Measurements from ENCODE around the gene USP40.

Gene USP40

GRCh38 chr2:233477548-233478433 is 88.8 kb downstream of the USP40 start:
- DNase-seq, result no peak
- Histone ChIP-seq H3K36me3 (ENCODE audit: control insufficient read depth, insufficient read depth, low read length) (peaks cover 8% of the 10 kb centered on the region), H3K27ac (ENCODE audit: insufficient read depth, low read length, poor library complexity, severe bottlenecking) (no peak overlapping the region), H3K9me3 (ENCODE audit: control insufficient read depth, low read length) (no peaks in the 10 kb centered on the region), H3K4me1 (ENCODE audit: control insufficient read depth, insufficient read depth, low read length, poor library complexity, severe bottlenecking) (no peaks in the 10 kb centered on the region), H3K27me3 (replicated peaks; ENCODE audit: control insufficient read depth, insufficient read depth, low read length, poor library complexity, severe bottlenecking) (no peaks in the 10 kb centered on the region), H3K4me3 (ENCODE audit: insufficient read depth, low read depth, low read length, poor library complexity, severe bottlenecking) (no peak overlapping the region)

DNA sequence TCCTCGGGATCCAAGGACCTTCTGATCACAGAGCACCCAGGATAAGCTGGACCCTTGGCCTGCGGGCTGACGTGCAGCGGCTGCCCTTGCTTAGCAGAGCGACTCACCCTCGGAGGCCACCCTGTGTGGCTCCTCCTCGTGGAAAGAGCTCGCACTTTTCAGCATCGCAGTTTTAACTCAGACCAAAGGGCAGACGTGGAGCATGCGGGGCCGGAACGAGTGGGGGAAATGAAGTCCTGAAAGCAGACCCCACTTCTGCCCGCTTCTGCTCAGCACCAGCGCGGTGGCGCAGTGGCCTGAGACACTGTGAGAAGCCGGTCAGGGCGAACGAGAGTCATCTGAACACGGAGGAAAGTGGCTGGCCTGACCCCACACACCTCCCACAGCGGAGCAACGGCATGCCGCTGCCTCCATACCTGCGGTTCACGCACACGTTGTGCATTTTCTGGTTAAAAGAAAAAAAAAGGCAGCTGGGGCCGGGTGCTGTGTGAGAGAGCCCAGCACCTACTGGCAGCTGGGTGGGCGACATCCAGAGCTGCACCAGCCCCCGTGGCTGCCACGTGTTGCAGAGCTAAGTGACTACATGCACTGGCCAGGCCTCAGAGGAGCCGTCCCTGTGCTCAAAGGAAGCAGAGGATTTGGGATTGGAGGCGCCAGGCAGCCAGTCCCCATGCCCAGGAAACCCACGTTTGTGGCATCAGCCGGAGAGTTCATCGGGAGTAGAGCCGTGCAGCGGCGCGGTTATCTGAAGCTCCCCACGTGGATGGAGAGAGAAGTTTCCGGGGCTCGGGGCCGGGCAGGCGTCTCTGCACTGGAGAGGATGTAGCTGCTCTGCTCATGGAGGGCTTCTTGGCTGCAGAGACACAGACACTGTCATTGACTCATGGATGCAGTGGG is 89.7 kb downstream of the USP40 start:
- no peak overlapping the region for H3K27ac ChIP-seq (ENCODE audit: insufficient read depth, low read length, poor library complexity, severe bottlenecking)
- H3K4me1 ChIP-seq (ENCODE audit: control insufficient read depth, insufficient read depth, low read length, poor library complexity, severe bottlenecking), result no peaks in the 10 kb centered on the region
- peaks cover 8% of the 10 kb centered on the region for H3K36me3 ChIP-seq (ENCODE audit: control insufficient read depth, insufficient read depth, low read length)
- no peak for DNase-seq
- no peaks in the 10 kb centered on the region for H3K27me3 ChIP-seq (replicated peaks; ENCODE audit: control insufficient read depth, insufficient read depth, low read length, poor library complexity, severe bottlenecking)
- H3K9me3 ChIP-seq (ENCODE audit: control insufficient read depth, low read length), result no peaks in the 10 kb centered on the region
- H3K4me3 ChIP-seq (ENCODE audit: insufficient read depth, low read depth, low read length, poor library complexity, severe bottlenecking), result no peak overlapping the region

- H3K36me3 ChIP-seq (ENCODE audit: control insufficient read depth, insufficient read depth, low read length), result peaks cover 13% of the 10 kb centered on the region
- no peak overlapping the region for H3K4me3 ChIP-seq (ENCODE audit: insufficient read depth, low read depth, low read length, poor library complexity, severe bottlenecking)
- no peak overlapping the region for H3K27ac ChIP-seq (ENCODE audit: insufficient read depth, low read length, poor library complexity, severe bottlenecking)
- no peak for DNase-seq
- no peaks in the 10 kb centered on the region for H3K27me3 ChIP-seq (replicated peaks; ENCODE audit: control insufficient read depth, insufficient read depth, low read length, poor library complexity, severe bottlenecking)
- H3K4me1 ChIP-seq (ENCODE audit: control insufficient read depth, insufficient read depth, low read length, poor library complexity, severe bottlenecking), result no peaks in the 10 kb centered on the region
- no peaks in the 10 kb centered on the region for H3K9me3 ChIP-seq (ENCODE audit: control insufficient read depth, low read length)
These were observed 90.5 kb downstream of the USP40 start for GRCh38 chr2:233476063-233476410.

GRCh38 chr2:233474308-233475160 is 92.0 kb downstream of the USP40 start:
- Histone ChIP-seq H3K9me3 (ENCODE audit: control insufficient read depth, low read length) (no peaks in the 10 kb centered on the region), H3K4me3 (ENCODE audit: insufficient read depth, low read depth, low read length, poor library complexity, severe bottlenecking) (no peak overlapping the region), H3K4me1 (ENCODE audit: control insufficient read depth, insufficient read depth, low read length, poor library complexity, severe bottlenecking) (no peaks in the 10 kb centered on the region), H3K27ac (ENCODE audit: insufficient read depth, low read length, poor library complexity, severe bottlenecking) (no peak overlapping the region), H3K36me3 (ENCODE audit: control insufficient read depth, insufficient read depth, low read length) (peaks cover 28% of the 10 kb centered on the region), H3K27me3 (replicated peaks; ENCODE audit: control insufficient read depth, insufficient read depth, low read length, poor library complexity, severe bottlenecking) (no peaks in the 10 kb centered on the region)
- no peak for DNase-seq

DNA sequence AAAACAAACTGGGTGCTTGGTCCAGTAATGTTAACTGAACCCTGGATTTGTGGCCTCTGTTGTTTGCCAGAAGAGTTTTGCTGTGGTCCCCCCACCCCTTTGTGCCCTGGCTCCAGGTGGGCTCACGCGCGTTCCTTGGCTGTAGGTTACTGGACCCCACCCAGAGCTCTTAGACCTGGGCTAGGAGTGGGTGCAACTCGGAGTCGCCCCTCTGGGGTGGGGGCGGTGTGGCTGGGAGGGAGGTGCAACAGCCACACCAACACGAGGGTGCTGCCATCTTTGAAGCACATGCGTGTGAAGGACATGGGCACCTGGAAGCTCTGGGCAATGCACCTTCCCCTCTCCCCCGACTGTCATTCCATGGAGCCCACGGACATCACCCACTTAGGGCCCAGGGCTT is 92.7 kb downstream of the USP40 start:
- H3K27me3 ChIP-seq (replicated peaks; ENCODE audit: control insufficient read depth, insufficient read depth, low read length, poor library complexity, severe bottlenecking), result no peaks in the 10 kb centered on the region
- H3K36me3 ChIP-seq (ENCODE audit: control insufficient read depth, insufficient read depth, low read length), result peaks cover 34% of the 10 kb centered on the region
- H3K9me3 ChIP-seq (ENCODE audit: control insufficient read depth, low read length), result no peaks in the 10 kb centered on the region
- no peak overlapping the region for H3K4me3 ChIP-seq (ENCODE audit: insufficient read depth, low read depth, low read length, poor library complexity, severe bottlenecking)
- no peak overlapping the region for H3K27ac ChIP-seq (ENCODE audit: insufficient read depth, low read length, poor library complexity, severe bottlenecking)
- DNase-seq, result no peak
- no peaks in the 10 kb centered on the region for H3K4me1 ChIP-seq (ENCODE audit: control insufficient read depth, insufficient read depth, low read length, poor library complexity, severe bottlenecking)

- H3K9me3 ChIP-seq (ENCODE audit: control insufficient read depth, low read length), result no peaks in the 10 kb centered on the region
- H3K4me3 ChIP-seq (ENCODE audit: insufficient read depth, low read depth, low read length, poor library complexity, severe bottlenecking), result no peak overlapping the region
- H3K36me3 ChIP-seq (ENCODE audit: control insufficient read depth, insufficient read depth, low read length), result peaks cover 39% of the 10 kb centered on the region
- H3K27ac ChIP-seq (ENCODE audit: insufficient read depth, low read length, poor library complexity, severe bottlenecking), result no peak overlapping the region
- H3K27me3 ChIP-seq (replicated peaks; ENCODE audit: control insufficient read depth, insufficient read depth, low read length, poor library complexity, severe bottlenecking), result no peaks in the 10 kb centered on the region
- DNase-seq, result no peak
- H3K4me1 ChIP-seq (ENCODE audit: control insufficient read depth, insufficient read depth, low read length, poor library complexity, severe bottlenecking), result no peaks in the 10 kb centered on the region
These were observed 93.2 kb downstream of the USP40 start for GRCh38 chr2:233473386-233473791.

DNA sequence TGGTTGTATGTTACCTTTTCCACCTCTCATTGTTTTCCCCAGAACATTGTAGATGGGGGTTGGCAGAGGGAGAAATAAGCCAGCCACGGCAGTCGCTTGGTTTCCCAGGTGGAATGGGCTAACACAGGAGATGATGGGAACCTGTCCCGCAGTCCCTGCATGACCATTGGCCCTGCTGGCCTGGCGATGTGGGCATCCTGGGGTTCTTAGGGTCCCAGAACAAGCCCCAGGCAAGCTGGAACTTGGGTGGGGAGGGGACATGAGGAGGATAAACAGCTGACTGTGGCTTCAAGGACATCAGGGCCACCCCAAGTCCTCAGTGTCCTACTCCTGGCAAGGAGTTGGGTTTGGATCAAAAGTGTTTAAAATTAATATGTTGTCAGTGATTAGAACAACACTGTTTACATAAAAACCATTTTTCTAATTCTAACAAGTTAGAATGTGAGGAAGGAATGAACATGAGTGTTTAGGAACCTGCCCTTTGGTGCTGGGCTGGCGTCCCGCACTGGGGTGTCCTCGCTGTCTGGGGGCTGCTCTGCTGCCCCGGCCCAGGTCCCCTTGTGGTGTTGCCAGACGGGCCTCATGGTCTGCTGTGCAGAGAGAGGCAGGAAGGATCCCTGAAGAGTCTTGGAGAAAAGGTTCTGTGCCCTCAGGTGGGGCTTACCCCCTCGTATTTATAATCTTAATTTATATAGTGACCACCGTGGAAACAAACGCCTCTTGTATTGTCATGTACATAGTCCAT is 95.1 kb downstream of the USP40 start:
- peaks cover 46% of the 10 kb centered on the region for H3K36me3 ChIP-seq (ENCODE audit: control insufficient read depth, insufficient read depth, low read length)
- H3K27me3 ChIP-seq (replicated peaks; ENCODE audit: control insufficient read depth, insufficient read depth, low read length, poor library complexity, severe bottlenecking), result no peaks in the 10 kb centered on the region
- no peak overlapping the region for H3K4me3 ChIP-seq (ENCODE audit: insufficient read depth, low read depth, low read length, poor library complexity, severe bottlenecking)
- H3K27ac ChIP-seq (ENCODE audit: insufficient read depth, low read length, poor library complexity, severe bottlenecking), result no peak overlapping the region
- no peaks in the 10 kb centered on the region for H3K4me1 ChIP-seq (ENCODE audit: control insufficient read depth, insufficient read depth, low read length, poor library complexity, severe bottlenecking)
- DNase-seq, result no peak
- H3K9me3 ChIP-seq (ENCODE audit: control insufficient read depth, low read length), result no peaks in the 10 kb centered on the region

DNA sequence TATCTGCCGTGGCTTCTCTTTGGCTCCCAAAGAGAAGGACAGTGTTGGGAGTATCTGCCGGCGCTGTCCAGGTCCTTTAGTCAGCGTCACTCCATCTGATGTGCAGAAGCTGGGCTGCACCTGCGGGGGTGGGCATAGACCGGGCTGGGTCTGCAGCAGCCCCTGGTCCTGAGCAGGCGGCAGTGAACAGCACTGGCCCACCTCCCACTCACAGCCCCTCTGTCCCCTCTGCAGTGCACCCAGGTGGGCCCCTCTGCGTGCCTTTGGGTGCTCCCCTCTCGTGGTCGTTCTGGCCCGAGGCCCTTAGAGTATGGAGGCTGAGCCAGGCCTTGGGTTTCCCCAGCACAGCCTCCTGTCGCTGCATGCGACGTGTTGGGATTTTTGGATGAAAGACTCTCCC is 95.7 kb downstream of the USP40 start:
- peaks cover 46% of the 10 kb centered on the region for H3K36me3 ChIP-seq (ENCODE audit: control insufficient read depth, insufficient read depth, low read length)
- H3K9me3 ChIP-seq (ENCODE audit: control insufficient read depth, low read length), result no peaks in the 10 kb centered on the region
- no peak for DNase-seq
- H3K4me3 ChIP-seq (ENCODE audit: insufficient read depth, low read depth, low read length, poor library complexity, severe bottlenecking), result no peak overlapping the region
- H3K4me1 ChIP-seq (ENCODE audit: control insufficient read depth, insufficient read depth, low read length, poor library complexity, severe bottlenecking), result no peaks in the 10 kb centered on the region
- H3K27me3 ChIP-seq (replicated peaks; ENCODE audit: control insufficient read depth, insufficient read depth, low read length, poor library complexity, severe bottlenecking), result no peaks in the 10 kb centered on the region
- H3K27ac ChIP-seq (ENCODE audit: insufficient read depth, low read length, poor library complexity, severe bottlenecking), result no peak overlapping the region

DNA sequence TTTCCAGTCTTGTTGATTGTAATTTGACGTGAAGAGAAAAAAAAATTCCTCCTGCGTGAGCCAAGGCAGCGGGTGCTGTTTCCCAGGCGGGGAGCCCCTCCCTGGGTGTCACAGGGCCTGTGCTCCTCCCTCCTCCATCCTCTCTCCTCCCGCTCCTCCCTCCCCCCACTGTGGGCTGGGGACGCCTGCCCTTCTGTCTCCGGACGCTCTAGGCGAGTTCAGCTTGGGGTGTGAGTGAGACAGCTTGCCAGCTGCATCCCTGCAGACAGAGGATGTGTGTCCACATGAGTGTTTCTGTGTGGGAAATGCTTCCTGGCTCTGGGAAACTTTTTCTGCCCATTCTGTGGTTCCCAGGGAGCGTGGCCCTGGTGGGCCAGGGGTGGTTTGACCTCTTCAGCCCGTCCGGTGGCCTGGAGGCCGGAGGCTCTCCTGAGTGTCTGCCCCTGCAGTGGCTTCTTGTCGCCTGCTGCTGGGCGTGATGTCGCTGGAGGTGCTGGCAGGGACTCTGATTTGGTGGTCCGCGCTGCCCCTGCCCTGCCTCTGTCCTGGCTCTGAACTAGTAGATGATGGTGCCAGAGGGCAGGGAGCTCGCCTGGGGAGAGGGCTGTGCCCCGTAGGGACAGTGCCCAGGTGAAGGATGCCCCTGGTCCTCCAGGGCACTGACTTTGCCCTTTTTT is 96.4 kb downstream of the USP40 start:
- no peak for DNase-seq
- H3K4me3 ChIP-seq (ENCODE audit: insufficient read depth, low read depth, low read length, poor library complexity, severe bottlenecking), result no peak overlapping the region
- no peaks in the 10 kb centered on the region for H3K4me1 ChIP-seq (ENCODE audit: control insufficient read depth, insufficient read depth, low read length, poor library complexity, severe bottlenecking)
- peaks cover 51% of the 10 kb centered on the region for H3K36me3 ChIP-seq (ENCODE audit: control insufficient read depth, insufficient read depth, low read length)
- H3K9me3 ChIP-seq (ENCODE audit: control insufficient read depth, low read length), result no peaks in the 10 kb centered on the region
- no peak overlapping the region for H3K27ac ChIP-seq (ENCODE audit: insufficient read depth, low read length, poor library complexity, severe bottlenecking)
- no peaks in the 10 kb centered on the region for H3K27me3 ChIP-seq (replicated peaks; ENCODE audit: control insufficient read depth, insufficient read depth, low read length, poor library complexity, severe bottlenecking)

Data from effector memory CD4-positive, alpha-beta T cell (primary cell).